ENCODE data around the gene SETDB1. TPM values are rescaled to one million over a fixed set of nuclear protein-coding genes. Genes with fewer than 3 reads are reported as not detected.

SETDB1 gene
- total and polyA plus RNA-seq, 2 of the 8 experiments (the other 6 are each of a cell fraction or from before 2014, with no cell fraction given): 27.5 to 48.8 TPM

DNA sequence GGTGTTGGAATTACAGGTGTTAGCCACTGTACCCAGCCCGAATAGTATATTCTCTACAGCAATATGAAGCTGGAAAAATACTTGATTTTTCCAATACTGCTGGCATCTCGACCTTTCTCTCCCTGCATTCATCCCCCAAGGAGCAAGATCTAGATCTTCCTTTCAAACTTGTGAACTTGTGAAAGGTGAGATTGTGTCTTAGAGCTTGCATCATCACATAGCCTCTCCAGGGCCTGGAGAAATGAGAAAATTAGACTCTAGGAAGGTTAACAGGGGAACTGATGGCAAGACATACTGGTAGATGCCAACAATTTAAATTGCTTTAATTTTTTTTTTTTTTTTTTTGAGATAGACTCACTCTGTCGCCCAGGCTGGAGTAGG is 84.2 kb downstream of the SETDB1 start (continued):
- TF ChIP-seq, protein P1, sequence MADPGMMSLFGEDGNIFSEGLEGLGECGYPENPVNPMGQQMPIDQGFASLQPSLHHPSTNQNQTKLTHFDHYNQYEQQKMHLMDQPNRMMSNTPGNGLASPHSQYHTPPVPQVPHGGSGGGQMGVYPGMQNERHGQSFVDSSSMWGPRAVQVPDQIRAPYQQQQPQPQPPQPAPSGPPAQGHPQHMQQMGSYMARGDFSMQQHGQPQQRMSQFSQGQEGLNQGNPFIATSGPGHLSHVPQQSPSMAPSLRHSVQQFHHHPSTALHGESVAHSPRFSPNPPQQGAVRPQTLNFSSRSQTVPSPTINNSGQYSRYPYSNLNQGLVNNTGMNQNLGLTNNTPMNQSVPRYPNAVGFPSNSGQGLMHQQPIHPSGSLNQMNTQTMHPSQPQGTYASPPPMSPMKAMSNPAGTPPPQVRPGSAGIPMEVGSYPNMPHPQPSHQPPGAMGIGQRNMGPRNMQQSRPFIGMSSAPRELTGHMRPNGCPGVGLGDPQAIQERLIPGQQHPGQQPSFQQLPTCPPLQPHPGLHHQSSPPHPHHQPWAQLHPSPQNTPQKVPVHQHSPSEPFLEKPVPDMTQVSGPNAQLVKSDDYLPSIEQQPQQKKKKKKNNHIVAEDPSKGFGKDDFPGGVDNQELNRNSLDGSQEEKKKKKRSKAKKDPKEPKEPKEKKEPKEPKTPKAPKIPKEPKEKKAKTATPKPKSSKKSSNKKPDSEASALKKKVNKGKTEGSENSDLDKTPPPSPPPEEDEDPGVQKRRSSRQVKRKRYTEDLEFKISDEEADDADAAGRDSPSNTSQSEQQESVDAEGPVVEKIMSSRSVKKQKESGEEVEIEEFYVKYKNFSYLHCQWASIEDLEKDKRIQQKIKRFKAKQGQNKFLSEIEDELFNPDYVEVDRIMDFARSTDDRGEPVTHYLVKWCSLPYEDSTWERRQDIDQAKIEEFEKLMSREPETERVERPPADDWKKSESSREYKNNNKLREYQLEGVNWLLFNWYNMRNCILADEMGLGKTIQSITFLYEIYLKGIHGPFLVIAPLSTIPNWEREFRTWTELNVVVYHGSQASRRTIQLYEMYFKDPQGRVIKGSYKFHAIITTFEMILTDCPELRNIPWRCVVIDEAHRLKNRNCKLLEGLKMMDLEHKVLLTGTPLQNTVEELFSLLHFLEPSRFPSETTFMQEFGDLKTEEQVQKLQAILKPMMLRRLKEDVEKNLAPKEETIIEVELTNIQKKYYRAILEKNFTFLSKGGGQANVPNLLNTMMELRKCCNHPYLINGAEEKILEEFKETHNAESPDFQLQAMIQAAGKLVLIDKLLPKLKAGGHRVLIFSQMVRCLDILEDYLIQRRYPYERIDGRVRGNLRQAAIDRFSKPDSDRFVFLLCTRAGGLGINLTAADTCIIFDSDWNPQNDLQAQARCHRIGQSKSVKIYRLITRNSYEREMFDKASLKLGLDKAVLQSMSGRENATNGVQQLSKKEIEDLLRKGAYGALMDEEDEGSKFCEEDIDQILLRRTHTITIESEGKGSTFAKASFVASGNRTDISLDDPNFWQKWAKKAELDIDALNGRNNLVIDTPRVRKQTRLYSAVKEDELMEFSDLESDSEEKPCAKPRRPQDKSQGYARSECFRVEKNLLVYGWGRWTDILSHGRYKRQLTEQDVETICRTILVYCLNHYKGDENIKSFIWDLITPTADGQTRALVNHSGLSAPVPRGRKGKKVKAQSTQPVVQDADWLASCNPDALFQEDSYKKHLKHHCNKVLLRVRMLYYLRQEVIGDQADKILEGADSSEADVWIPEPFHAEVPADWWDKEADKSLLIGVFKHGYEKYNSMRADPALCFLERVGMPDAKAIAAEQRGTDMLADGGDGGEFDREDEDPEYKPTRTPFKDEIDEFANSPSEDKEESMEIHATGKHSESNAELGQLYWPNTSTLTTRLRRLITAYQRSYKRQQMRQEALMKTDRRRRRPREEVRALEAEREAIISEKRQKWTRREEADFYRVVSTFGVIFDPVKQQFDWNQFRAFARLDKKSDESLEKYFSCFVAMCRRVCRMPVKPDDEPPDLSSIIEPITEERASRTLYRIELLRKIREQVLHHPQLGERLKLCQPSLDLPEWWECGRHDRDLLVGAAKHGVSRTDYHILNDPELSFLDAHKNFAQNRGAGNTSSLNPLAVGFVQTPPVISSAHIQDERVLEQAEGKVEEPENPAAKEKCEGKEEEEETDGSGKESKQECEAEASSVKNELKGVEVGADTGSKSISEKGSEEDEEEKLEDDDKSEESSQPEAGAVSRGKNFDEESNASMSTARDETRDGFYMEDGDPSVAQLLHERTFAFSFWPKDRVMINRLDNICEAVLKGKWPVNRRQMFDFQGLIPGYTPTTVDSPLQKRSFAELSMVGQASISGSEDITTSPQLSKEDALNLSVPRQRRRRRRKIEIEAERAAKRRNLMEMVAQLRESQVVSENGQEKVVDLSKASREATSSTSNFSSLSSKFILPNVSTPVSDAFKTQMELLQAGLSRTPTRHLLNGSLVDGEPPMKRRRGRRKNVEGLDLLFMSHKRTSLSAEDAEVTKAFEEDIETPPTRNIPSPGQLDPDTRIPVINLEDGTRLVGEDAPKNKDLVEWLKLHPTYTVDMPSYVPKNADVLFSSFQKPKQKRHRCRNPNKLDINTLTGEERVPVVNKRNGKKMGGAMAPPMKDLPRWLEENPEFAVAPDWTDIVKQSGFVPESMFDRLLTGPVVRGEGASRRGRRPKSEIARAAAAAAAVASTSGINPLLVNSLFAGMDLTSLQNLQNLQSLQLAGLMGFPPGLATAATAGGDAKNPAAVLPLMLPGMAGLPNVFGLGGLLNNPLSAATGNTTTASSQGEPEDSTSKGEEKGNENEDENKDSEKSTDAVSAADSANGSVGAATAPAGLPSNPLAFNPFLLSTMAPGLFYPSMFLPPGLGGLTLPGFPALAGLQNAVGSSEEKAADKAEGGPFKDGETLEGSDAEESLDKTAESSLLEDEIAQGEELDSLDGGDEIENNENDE (IDR thresholded peaks at IDR 0.05; ENCODE audit: insufficient replicate concordance, low read length): no peak

Data from H1 (cell line).